AG04450 (cell line): ENCODE measurements around the gene PTK6. TPM values are rescaled to one million over a fixed set of nuclear protein-coding genes. Genes with fewer than 3 reads are reported as not detected.

Experiments used
- CTCF ChIA-PET: fragments of 300-600, 350-600 bp; formaldehyde crosslinking; extraction: SDS; loops from one replicate; lab custom pipeline; 2022; ENCODE audit warnings: antibody characterized with exemption, inconsistent platforms; lab: Charles Lee
- POLR2A ChIA-PET: fragments of 350-600 bp; formaldehyde crosslinking; extraction: SDS; loops from one replicate; lab custom pipeline; 2021; ENCODE audit warnings: antibody characterized with exemption, inconsistent platforms; lab: Yijun Ruan, JAX
- DNase-seq: peaks from one replicate; pipeline ENCODE4 v3.0.0-alpha.2; 2011; ENCODE audit warnings: low read depth, low spot score
- H3K27ac ChIP-seq: one replicate; pipeline ENCODE4 v1.5.1; 2012; ENCODE audit warnings: low read depth, low read length, control low read depth
- H3K27me3 ChIP-seq: one replicate; pipeline ENCODE4 v1.6.0; 2012; ENCODE audit warnings: low read length; ENCODE audit not compliant: control insufficient read depth, insufficient read depth
- H3K4me3 ChIP-seq: 2 replicates; pipeline ENCODE4 v1.5.1; 2011; ENCODE audit warnings: mild to moderate bottlenecking, low read depth, low read length, control low read depth
- H3K9me3 ChIP-seq: 2 replicates; pipeline ENCODE4 v1.5.1; 2012; ENCODE audit warnings: low read length; ENCODE audit not compliant: control insufficient read depth, insufficient read depth
- polyA plus RNA-seq: library from polyadenylated mRNA; depleted of rRNA; stranded (reverse); fragments of >200 nt; gene quantifications from 2 replicates; pipeline ENCODE4 v1.2.3, GENCODE V29; 2011
- TF ChIP-seq, protein P1 (sequence below): IDR thresholded peaks from 2 replicates; pipeline ENCODE4 v1.5.1; 2011; ENCODE audit warnings: low read depth, low read length, control low read depth, inconsistent platforms

The PTK6 gene
- polyA plus RNA-seq, 1 experiment, result 0.02 TPM

GRCh38 chr20:63539441-63540370 lies 2.5 kb upstream of the PTK6 start:
- CTCF ChIA-PET, result interaction anchor here (1.4 to 2.7 kb wide), 2 partner anchors 324 to 433 kb away, joined by 4 to 24 read pairs; no protein-coding TSS in a partner anchor
- Histone ChIP-seq H3K27ac (no peak overlapping the region), H3K9me3 (no peaks in the 10 kb centered on the region; the same call in 1 of the 2 replicates), H3K27me3 (peaks cover 5% of the 10 kb centered on the region), H3K4me3 (no peak overlapping the region)
- POLR2A ChIA-PET, result interaction anchor here (0.6 kb wide), 1 partner anchor 606 kb away, joined by 3 read pairs; no protein-coding TSS in a partner anchor
- TF ChIP-seq, protein P1, sequence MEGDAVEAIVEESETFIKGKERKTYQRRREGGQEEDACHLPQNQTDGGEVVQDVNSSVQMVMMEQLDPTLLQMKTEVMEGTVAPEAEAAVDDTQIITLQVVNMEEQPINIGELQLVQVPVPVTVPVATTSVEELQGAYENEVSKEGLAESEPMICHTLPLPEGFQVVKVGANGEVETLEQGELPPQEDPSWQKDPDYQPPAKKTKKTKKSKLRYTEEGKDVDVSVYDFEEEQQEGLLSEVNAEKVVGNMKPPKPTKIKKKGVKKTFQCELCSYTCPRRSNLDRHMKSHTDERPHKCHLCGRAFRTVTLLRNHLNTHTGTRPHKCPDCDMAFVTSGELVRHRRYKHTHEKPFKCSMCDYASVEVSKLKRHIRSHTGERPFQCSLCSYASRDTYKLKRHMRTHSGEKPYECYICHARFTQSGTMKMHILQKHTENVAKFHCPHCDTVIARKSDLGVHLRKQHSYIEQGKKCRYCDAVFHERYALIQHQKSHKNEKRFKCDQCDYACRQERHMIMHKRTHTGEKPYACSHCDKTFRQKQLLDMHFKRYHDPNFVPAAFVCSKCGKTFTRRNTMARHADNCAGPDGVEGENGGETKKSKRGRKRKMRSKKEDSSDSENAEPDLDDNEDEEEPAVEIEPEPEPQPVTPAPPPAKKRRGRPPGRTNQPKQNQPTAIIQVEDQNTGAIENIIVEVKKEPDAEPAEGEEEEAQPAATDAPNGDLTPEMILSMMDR, result no peak
- DNase-seq, result no peak

DNA sequence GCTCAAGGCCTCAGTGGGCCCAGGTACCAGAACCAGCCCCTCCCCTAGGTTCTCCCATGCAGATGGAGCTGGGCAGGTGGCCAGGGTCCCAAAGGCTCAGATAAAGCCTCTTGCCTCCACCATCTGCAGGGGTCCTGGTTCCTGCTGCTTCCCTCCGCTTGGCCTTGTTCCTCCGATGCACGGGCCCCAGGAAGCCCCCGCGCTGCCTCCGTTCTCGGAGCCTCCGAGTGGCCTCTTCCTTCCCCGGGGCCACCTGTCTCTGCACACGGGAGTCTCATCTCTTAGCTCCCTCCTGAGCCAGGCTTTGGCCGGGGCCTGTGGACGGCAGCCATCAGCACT lies 1.9 kb upstream of the PTK6 start:
- POLR2A ChIA-PET, result interaction anchor here (1.8 kb wide), 2 partner anchors 18 to 326 kb away, joined by 8 to 12 read pairs; partner anchors contain the start of genes PPDPF and TPD52L2
- Histone ChIP-seq H3K27me3 (peaks cover 6% of the 10 kb centered on the region), H3K9me3 (no peaks in the 10 kb centered on the region; the same call in 1 of the 2 replicates), H3K4me3 (no peak overlapping the region), H3K27ac (no peak overlapping the region)
- CTCF ChIA-PET, result interaction anchor here (1.1 to 2.7 kb wide), 4 partner anchors 14 to 434 kb away, joined by 3 to 24 read pairs (median 7); no protein-coding TSS in a partner anchor
- TF ChIP-seq, protein P1, result no peak
- DNase-seq, result no peak

- H3K9me3 ChIP-seq, result no peaks in the 10 kb centered on the region; the same call in 1 of the 2 replicates
- peak overlapping the region; percentile 46 for H3K4me3 ChIP-seq
- DNase-seq, result no peak
- TF ChIP-seq, protein P1, result no peak
- CTCF ChIA-PET, result interaction anchor here (0.7 to 2.7 kb wide), 25 partner anchors 8 to 691 kb away, joined by 3 to 24 read pairs (median 4); partner anchors contain the start of genes HELZ2, LIME1, PRPF6 and SAMD10
- peaks cover 6% of the 10 kb centered on the region for H3K27me3 ChIP-seq
- POLR2A ChIA-PET, result interaction anchor here (1.0 to 1.8 kb wide), 5 partner anchors 17 to 327 kb away, joined by 3 to 12 read pairs (median 3); partner anchors contain the start of genes GMEB2, PPDPF, RTEL1 and TPD52L2
- H3K27ac ChIP-seq, result no peak overlapping the region
Observed at GRCh38 chr20:63538204-63539091, 1.3 kb upstream of the PTK6 start.

- peak; percentile 81 for DNase-seq
- ChIA-PET POLR2A (interaction anchor here (0.7 to 1.8 kb wide), 6 partner anchors 16 to 328 kb away, joined by 3 to 12 read pairs (median 3); partner anchors contain the start of genes GMEB2, PPDPF, RTEL1 and TPD52L2), CTCF (interaction anchor here (0.7 to 2.7 kb wide), 26 partner anchors 9 to 690 kb away, joined by 3 to 24 read pairs (median 4); partner anchors contain the start of genes HELZ2, LIME1, PRPF6 and SAMD10)
- Histone ChIP-seq H3K4me3 (peak overlapping the region; percentile 46), H3K27ac (no peak overlapping the region), H3K27me3 (peaks cover 6% of the 10 kb centered on the region), H3K9me3 (no peaks in the 10 kb centered on the region; the same call in 1 of the 2 replicates)
- TF ChIP-seq, protein P1, result peak; percentile 92
Observed at GRCh38 chr20:63537525-63538203, 488 bp upstream of the PTK6 start.
